HFFc6 (cell line): ENCODE measurements around the gene KDM2A. TPM values are rescaled to one million over a fixed set of nuclear protein-coding genes. Genes with fewer than 3 reads are reported as not detected.

Experiments
- DNase-seq: peaks from one replicate; pipeline ENCODE4 v3.0.0-alpha.2; 2018
- H3K27ac Mint-ChIP-seq: 2 replicates; pipeline ENCODE4 v1.8.0; 2020; ENCODE audit warnings: mild to moderate bottlenecking, mixed read lengths
- H3K27me3 Mint-ChIP-seq: 2 replicates; pipeline ENCODE4 v1.8.0; 2021; ENCODE audit warnings: mild to moderate bottlenecking, moderate library complexity, mixed read lengths; ENCODE audit not compliant: insufficient read depth
- H3K36me3 Mint-ChIP-seq: 2 replicates; pipeline ENCODE4 v1.8.0; 2021; ENCODE audit warnings: low read depth, mixed read lengths
- H3K4me1 Mint-ChIP-seq: 2 replicates; pipeline ENCODE4 v1.8.0; 2020; ENCODE audit warnings: low read depth, mixed read lengths
- H3K4me3 Mint-ChIP-seq: 2 replicates; pipeline ENCODE4 v1.8.0; 2020; ENCODE audit warnings: mild to moderate bottlenecking, moderate library complexity, mixed read lengths
- H3K9me3 Mint-ChIP-seq: 2 replicates; pipeline ENCODE4 v1.8.0; 2020; ENCODE audit warnings: mild to moderate bottlenecking, mixed read lengths
- total RNA-seq, 6 experiments: library from RNA; stranded (reverse); fragmentation: NEBNext Ultra II Directional; extraction: Animal tissue kit (Norgen Biotek cat#: 25700); gene quantifications; 2 replicates in 1 of 6; 3 replicates in 5 of 6; pipeline ENCODE4 v1.2.3, GENCODE V29; 2021
- TF ChIP-seq, protein P1 (sequence below): fragments of 200-600 bp; sonication (generic); IDR thresholded peaks from 2 replicates; pipeline ENCODE4 v1.5.0; 2021; ENCODE audit warnings: antibody characterized with exemption, mild to moderate bottlenecking

The KDM2A gene
- total RNA-seq, 6 experiments from 2014 or later: 46.1 to 55.0 (median 49.7) TPM

DNA sequence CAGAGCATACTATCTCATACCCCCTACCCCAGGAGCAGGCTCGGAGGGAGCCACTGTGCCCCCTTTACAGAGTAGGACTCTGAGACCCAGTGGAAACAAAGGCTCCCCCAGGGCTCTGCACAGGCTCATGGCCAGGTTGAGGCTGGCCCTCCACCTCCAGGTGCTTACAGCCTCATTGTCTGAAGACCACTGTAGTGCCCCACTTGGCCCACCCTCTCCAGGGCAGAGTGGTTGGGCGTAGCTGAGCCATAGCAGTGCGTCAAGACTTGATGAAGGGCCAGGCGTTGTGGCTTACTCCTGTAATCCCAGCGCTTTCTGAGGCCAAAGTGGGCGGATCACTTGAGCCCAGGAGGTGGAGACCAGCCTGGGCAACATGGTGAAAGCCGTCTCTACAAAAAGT, 171.7 kb downstream of the KDM2A start:
- peaks cover 34% of the 10 kb centered on the region for H3K4me1 Mint-ChIP-seq
- TF ChIP-seq, protein P1, sequence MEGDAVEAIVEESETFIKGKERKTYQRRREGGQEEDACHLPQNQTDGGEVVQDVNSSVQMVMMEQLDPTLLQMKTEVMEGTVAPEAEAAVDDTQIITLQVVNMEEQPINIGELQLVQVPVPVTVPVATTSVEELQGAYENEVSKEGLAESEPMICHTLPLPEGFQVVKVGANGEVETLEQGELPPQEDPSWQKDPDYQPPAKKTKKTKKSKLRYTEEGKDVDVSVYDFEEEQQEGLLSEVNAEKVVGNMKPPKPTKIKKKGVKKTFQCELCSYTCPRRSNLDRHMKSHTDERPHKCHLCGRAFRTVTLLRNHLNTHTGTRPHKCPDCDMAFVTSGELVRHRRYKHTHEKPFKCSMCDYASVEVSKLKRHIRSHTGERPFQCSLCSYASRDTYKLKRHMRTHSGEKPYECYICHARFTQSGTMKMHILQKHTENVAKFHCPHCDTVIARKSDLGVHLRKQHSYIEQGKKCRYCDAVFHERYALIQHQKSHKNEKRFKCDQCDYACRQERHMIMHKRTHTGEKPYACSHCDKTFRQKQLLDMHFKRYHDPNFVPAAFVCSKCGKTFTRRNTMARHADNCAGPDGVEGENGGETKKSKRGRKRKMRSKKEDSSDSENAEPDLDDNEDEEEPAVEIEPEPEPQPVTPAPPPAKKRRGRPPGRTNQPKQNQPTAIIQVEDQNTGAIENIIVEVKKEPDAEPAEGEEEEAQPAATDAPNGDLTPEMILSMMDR: no peak
- H3K4me3 Mint-ChIP-seq: peak overlapping the region; percentile 17; the same call in 1 of the 2 replicates
- no peak overlapping the region for H3K27ac Mint-ChIP-seq
- H3K27me3 Mint-ChIP-seq: peaks cover 6% of the 10 kb centered on the region
- peaks cover 36% of the 10 kb centered on the region for H3K36me3 Mint-ChIP-seq
- peaks cover 8% of the 10 kb centered on the region for H3K9me3 Mint-ChIP-seq
- no peak for DNase-seq

DNA sequence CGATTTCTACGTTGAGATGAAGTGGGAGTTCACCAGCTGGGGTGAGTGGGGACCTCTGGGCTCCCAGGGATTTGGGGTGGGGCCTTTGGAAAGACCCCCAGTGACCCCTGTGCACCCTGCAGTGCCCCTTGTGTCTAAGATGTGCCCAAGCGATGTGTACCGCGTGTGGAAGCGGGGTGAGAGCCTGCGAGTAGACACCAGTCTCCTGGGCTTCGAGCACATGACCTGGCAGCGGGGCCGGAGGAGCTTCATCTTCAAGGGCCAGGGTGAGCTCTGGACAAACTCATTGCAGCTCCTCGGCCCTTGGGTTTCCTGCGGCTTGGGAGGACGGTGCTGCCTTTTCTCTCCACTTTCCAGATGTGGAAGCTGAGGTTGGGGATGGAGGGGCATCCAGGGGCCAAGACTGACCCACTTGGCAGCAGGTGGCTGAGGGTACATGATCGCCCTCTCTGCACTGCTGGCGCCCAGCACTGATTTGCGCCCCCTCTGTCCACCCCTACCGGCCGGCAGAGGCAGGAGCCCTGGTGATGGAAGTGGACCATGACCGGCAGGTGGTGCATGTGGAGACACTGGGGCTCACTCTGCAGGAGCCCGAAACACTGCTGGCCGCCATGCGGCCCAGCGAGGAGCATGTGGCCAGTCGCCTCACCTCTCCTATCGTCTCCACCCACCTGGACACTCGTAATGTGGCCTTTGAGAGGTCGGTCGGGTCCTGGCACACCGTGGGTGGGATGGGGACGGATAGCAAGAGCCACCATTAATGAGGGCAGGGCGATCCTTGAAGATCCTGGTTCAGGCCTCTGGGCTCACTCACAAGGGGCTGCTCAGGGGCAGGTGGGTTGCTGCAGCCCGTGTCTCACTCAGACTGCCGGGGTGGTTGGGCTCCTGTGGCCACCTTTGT, 172.7 kb downstream of the KDM2A start:
- Mint-ChIP-seq H3K4me1 (peaks cover 34% of the 10 kb centered on the region), H3K9me3 (peaks cover 17% of the 10 kb centered on the region), H3K4me3 (no peak overlapping the region), H3K27me3 (peaks cover 6% of the 10 kb centered on the region), H3K36me3 (peaks cover 45% of the 10 kb centered on the region), H3K27ac (peak overlapping the region; percentile 74)
- no peak for DNase-seq
- TF ChIP-seq, protein P1: no peak

DNA sequence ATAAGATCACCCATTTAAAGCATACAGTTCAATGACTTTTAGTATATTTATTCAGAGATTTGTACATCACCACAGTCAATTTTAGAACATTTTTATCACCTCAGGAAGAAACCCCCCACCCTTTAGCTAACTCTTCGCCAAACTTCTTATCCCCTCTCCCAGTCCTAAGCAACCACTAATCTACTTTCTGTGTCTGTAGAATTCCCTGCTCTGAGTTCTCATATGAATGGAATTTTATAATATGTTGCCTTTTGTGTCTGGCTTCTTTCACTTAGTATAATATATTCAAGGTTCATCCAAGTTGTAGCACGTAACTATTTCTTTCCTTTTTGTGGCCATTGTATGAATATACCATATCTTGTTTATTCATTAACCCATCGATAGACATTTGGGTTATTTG, 173.6 kb downstream of the KDM2A start:
- DNase-seq: peak; percentile 18
- Mint-ChIP-seq H3K4me3 (peak overlapping the region; percentile 51), H3K36me3 (peaks cover 46% of the 10 kb centered on the region)

DNA sequence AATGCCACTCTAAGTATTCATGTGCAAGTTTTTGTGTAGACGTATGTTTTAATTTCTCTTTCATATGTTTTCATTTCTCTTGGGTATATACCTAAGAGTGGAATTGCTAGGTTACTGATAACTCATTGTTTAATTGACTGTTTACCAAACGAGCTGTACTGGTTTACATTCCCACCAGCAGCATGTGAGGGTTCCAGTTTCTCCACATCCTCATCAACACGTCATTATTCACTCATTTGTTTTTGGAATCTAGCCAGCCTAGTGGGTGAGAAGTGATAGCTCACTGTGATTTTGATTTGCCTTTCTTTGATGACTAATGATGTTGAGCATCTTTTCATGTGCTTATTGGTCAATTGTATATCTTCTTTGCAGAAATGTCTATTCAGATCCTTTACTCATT, 174.0 kb downstream of the KDM2A start:
- Mint-ChIP-seq H3K9me3 (peaks cover 22% of the 10 kb centered on the region), H3K4me1 (peaks cover 22% of the 10 kb centered on the region), H3K27me3 (peaks cover 4% of the 10 kb centered on the region; the same call in 1 of the 2 replicates), H3K36me3 (peaks cover 46% of the 10 kb centered on the region), H3K27ac (peak overlapping the region; percentile 74), H3K4me3 (peak overlapping the region; percentile 51)
- TF ChIP-seq, protein P1: no peak
- DNase-seq: peak; percentile 41

More for the DNA sequence above, 173.6 kb downstream of the KDM2A start:
- Mint-ChIP-seq H3K27me3 (peaks cover 4% of the 10 kb centered on the region), H3K4me1 (peaks cover 26% of the 10 kb centered on the region), H3K27ac (peak overlapping the region; percentile 74), H3K9me3 (peaks cover 22% of the 10 kb centered on the region)
- TF ChIP-seq, protein P1: no peak

DNA sequence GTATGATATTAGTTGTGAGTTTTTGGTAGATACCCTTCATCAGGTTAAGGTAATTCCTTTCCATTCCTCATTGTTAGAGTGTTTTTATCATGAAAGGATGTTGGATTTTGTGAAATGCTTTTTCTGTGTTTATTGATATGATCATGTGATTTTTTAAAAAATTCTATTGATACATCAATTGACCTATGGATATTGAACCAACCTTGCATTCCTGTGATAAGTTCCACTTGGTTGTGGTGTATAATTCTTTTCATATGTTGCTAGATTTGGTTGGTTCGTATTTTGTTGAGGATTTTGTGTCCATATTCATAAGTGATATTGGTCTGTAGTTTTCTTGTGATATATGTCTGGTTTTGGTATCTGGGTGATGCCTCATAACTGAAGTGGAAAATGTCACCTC, 176.8 kb downstream of the KDM2A start:
- H3K4me1 Mint-ChIP-seq: peaks cover 21% of the 10 kb centered on the region
- peaks cover 22% of the 10 kb centered on the region for H3K9me3 Mint-ChIP-seq
- no peak for DNase-seq
- H3K27ac Mint-ChIP-seq: no peak overlapping the region
- H3K4me3 Mint-ChIP-seq: no peak overlapping the region
- H3K27me3 Mint-ChIP-seq: no peaks in the 10 kb centered on the region
- H3K36me3 Mint-ChIP-seq: peaks cover 52% of the 10 kb centered on the region
- TF ChIP-seq, protein P1: no peak
